Fibroblast of villous mesenchyme (primary cell): Measurements from ENCODE around the gene SLC7A14. TPM values are rescaled to one million over a fixed set of nuclear protein-coding genes. Genes with fewer than 3 reads are reported as not detected.

Experiments used
- DNase-seq: peaks from one replicate; pipeline ENCODE4 v3.0.0-alpha.2; 2010; ENCODE audit warnings: low read depth
- H3K4me3 ChIP-seq: 2 replicates; pipeline ENCODE4 v1.5.1; 2011; ENCODE audit warnings: low read depth, mild to moderate bottlenecking, low read length
- CTCF ChIP-seq: IDR thresholded peaks from 2 replicates; pipeline ENCODE4 v1.5.1; 2012; ENCODE audit warnings: low read depth, mild to moderate bottlenecking, low read length; ENCODE audit not compliant: insufficient read depth
- total RNA-seq: library from RNA; depleted of rRNA; stranded (reverse); fragments of >200 nt; gene quantifications from 2 replicates; pipeline ENCODE4 v1.2.3, GENCODE V29; 2012

Gene SLC7A14
- total RNA-seq, 1 donor = 2.2 TPM

GRCh38 chr3:170532573-170532972 lies 53.3 kb downstream of the SLC7A14 start:
- TF ChIP-seq CTCF = no peak
- no peak for DNase-seq
- H3K4me3 ChIP-seq = no peak overlapping the region

- DNase-seq = no peak
- no peak overlapping the region for H3K4me3 ChIP-seq
- no peak for TF ChIP-seq CTCF
Measured at GRCh38 chr3:170531657-170532335, 54.1 kb downstream of the SLC7A14 start.

- no peak for TF ChIP-seq CTCF
- no peak for DNase-seq
- no peak overlapping the region for H3K4me3 ChIP-seq
Measured at GRCh38 chr3:170531054-170531453, 54.8 kb downstream of the SLC7A14 start.

- no peak overlapping the region for H3K4me3 ChIP-seq
- no peak for TF ChIP-seq CTCF
- DNase-seq = no peak
Measured at GRCh38 chr3:170529912-170530311, 56.0 kb downstream of the SLC7A14 start.

DNA sequence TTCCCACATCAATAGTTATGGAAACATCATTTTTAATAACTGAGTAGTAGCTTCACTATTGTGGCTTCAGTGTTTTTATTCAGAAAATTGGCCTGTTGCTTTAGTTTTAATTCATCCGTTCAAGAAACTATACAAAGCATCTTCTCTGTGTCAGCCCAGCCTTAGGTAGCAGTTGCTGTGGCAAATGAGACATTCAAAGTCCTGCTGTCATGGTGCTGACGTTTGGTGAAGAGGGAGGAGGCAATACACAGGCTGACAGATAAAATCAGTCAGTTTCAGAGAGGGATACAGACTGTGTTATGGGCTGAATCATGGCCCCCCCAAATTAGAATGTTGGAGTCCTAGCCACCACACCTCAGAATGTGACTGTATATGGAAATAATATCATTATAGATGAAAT lies 56.5 kb downstream of the SLC7A14 start:
- no peak for DNase-seq
- H3K4me3 ChIP-seq = no peak overlapping the region
- no peak for TF ChIP-seq CTCF

- TF ChIP-seq CTCF = no peak
- H3K4me3 ChIP-seq = no peak overlapping the region
- no peak for DNase-seq
Measured at GRCh38 chr3:170528726-170529125, 57.1 kb downstream of the SLC7A14 start.

DNA sequence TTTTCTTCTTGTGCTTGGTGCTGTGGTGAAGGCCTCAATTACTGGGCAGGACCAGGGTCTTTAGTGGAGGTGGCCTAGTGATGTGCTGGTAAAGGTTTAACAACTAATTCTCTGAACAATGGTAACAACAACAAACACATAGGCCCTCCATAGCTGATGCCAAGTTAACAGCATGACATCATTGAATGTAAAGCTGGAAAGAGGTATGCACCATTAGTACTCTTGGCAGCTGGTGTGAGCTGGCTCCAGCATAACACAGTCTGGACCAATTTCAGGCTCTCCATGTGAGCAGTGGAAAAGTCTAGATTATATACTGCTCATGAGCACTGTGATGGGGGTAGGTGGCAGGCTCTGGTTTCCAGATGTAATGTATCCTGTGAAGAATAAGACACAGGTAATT lies 61.8 kb downstream of the SLC7A14 start:
- no peak for TF ChIP-seq CTCF
- H3K4me3 ChIP-seq = no peak overlapping the region
- DNase-seq = no peak
